ENCODE measurements around the gene PLEKHA1.
A peak's percentile ranks its signal among the peaks of the same experiment; 100 is the strongest.

PLEKHA1 gene

GRCh38 chr10:122454603-122455080, 80.1 kb downstream of the PLEKHA1 start, which contains the start of gene ARMS2:
Gene ARMS2, plus strand, starts transcription at chr10:122454653. Its CDS starts 75 bp downstream, at chr10:122454728.
- peaks cover 18% of the 10 kb centered on the region for H3K27me3 ChIP-seq (ENCODE audit: control insufficient read depth, insufficient read depth, low read length)
- H3K4me1 ChIP-seq (ENCODE audit: control insufficient read depth, insufficient read depth, low read length): 0 out of 2 replicates have a peak, but pooled peaks cover 2% of the 10 kb centered on the region
- no peak within 1 kb of the TSS for H3K4me3 ChIP-seq (ENCODE audit: low read depth, low read length)
- H3K36me3 ChIP-seq (ENCODE audit: control insufficient read depth, insufficient read depth, low read length): no peaks in the 10 kb centered on the region
- no peak within 1 kb of the TSS for H3K27ac ChIP-seq (ENCODE audit: low read depth, low read length)
- no peak within 1 kb of the TSS for H3K9ac ChIP-seq (ENCODE audit: low read length)
- H3K9me3 ChIP-seq (ENCODE audit: control insufficient read depth, insufficient read depth, low read depth, low read length): no peaks in the 10 kb centered on the region

GRCh38 chr10:122455376-122456079, 81.0 kb downstream of the PLEKHA1 start:
- Histone ChIP-seq H3K27ac (ENCODE audit: low read depth, low read length) (no peak overlapping the region), H3K4me3 (ENCODE audit: low read depth, low read length) (no peak overlapping the region), H3K27me3 (ENCODE audit: control insufficient read depth, insufficient read depth, low read length) (peaks cover 27% of the 10 kb centered on the region), H3K9ac (ENCODE audit: low read length) (no peak overlapping the region), H3K4me1 (ENCODE audit: control insufficient read depth, insufficient read depth, low read length) (0 out of 2 replicates have a peak, but pooled peaks cover 4% of the 10 kb centered on the region), H3K36me3 (ENCODE audit: control insufficient read depth, insufficient read depth, low read length) (no peaks in the 10 kb centered on the region), H3K9me3 (ENCODE audit: control insufficient read depth, insufficient read depth, low read depth, low read length) (no peaks in the 10 kb centered on the region)

GRCh38 chr10:122457934-122458333, 83.4 kb downstream of the PLEKHA1 start:
- Histone ChIP-seq H3K9ac (ENCODE audit: low read length) (no peak overlapping the region), H3K36me3 (ENCODE audit: control insufficient read depth, insufficient read depth, low read length) (no peaks in the 10 kb centered on the region), H3K4me3 (ENCODE audit: low read depth, low read length) (no peak overlapping the region), H3K4me1 (ENCODE audit: control insufficient read depth, insufficient read depth, low read length) (peaks cover 9% of the 10 kb centered on the region), H3K9me3 (ENCODE audit: control insufficient read depth, insufficient read depth, low read depth, low read length) (no peaks in the 10 kb centered on the region), H3K27ac (ENCODE audit: low read depth, low read length) (no peak overlapping the region), H3K27me3 (ENCODE audit: control insufficient read depth, insufficient read depth, low read length) (peaks cover 50% of the 10 kb centered on the region)

- Histone ChIP-seq H3K27ac (ENCODE audit: low read depth, low read length) (no peak overlapping the region), H3K36me3 (ENCODE audit: control insufficient read depth, insufficient read depth, low read length) (no peaks in the 10 kb centered on the region), H3K9me3 (ENCODE audit: control insufficient read depth, insufficient read depth, low read depth, low read length) (no peaks in the 10 kb centered on the region), H3K27me3 (ENCODE audit: control insufficient read depth, insufficient read depth, low read length) (peaks cover 57% of the 10 kb centered on the region), H3K9ac (ENCODE audit: low read length) (no peak overlapping the region), H3K4me3 (ENCODE audit: low read depth, low read length) (no peak overlapping the region), H3K4me1 (ENCODE audit: control insufficient read depth, insufficient read depth, low read length) (peaks cover 17% of the 10 kb centered on the region)
These were observed 84.2 kb downstream of the PLEKHA1 start for GRCh38 chr10:122458693-122459092.

GRCh38 chr10:122459561-122460273, 85.2 kb downstream of the PLEKHA1 start:
- Histone ChIP-seq H3K36me3 (ENCODE audit: control insufficient read depth, insufficient read depth, low read length) (no peaks in the 10 kb centered on the region), H3K4me3 (ENCODE audit: low read depth, low read length) (no peak overlapping the region), H3K4me1 (ENCODE audit: control insufficient read depth, insufficient read depth, low read length) (peaks cover 19% of the 10 kb centered on the region), H3K9ac (ENCODE audit: low read length) (no peak overlapping the region), H3K27me3 (ENCODE audit: control insufficient read depth, insufficient read depth, low read length) (peaks cover 67% of the 10 kb centered on the region), H3K9me3 (ENCODE audit: control insufficient read depth, insufficient read depth, low read depth, low read length) (no peaks in the 10 kb centered on the region), H3K27ac (ENCODE audit: low read depth, low read length) (no peak overlapping the region)

- Histone ChIP-seq H3K9me3 (ENCODE audit: control insufficient read depth, insufficient read depth, low read depth, low read length) (no peaks in the 10 kb centered on the region), H3K36me3 (ENCODE audit: control insufficient read depth, insufficient read depth, low read length) (no peaks in the 10 kb centered on the region), H3K27ac (ENCODE audit: low read depth, low read length) (no peak overlapping the region), H3K4me3 (ENCODE audit: low read depth, low read length) (peak overlapping the region; percentile 80), H3K9ac (ENCODE audit: low read length) (no peak overlapping the region), H3K4me1 (ENCODE audit: control insufficient read depth, insufficient read depth, low read length) (peaks cover 19% of the 10 kb centered on the region), H3K27me3 (ENCODE audit: control insufficient read depth, insufficient read depth, low read length) (peaks cover 79% of the 10 kb centered on the region)
These were observed 86.4 kb downstream of the PLEKHA1 start for GRCh38 chr10:122460891-122461293.

DNA sequence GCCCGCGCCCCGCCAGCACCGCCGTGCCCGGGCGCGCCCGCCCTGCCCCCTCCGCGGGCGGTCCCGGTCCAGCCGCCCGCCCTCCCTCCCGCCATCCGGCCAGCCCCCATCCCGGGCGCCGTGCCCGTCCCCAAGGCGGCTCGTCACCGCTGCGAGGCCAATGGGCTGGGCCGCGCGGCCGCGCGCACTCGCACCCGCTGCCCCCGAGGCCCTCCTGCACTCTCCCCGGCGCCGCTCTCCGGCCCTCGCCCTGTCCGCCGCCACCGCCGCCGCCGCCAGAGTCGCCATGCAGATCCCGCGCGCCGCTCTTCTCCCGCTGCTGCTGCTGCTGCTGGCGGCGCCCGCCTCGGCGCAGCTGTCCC, 86.8 kb downstream of the PLEKHA1 start, which contains the start of gene HTRA1:
TSS of gene HTRA1 (plus strand) at position 187 of the 362 bp plus-strand sequence. CDS start at position 287, 100 bp downstream.
- peak within 1 kb of the TSS; percentile 80 for H3K4me3 ChIP-seq (ENCODE audit: low read depth, low read length)
- peaks cover 19% of the 10 kb centered on the region for H3K4me1 ChIP-seq (ENCODE audit: control insufficient read depth, insufficient read depth, low read length)
- peak within 1 kb of the TSS; percentile 62 for H3K9ac ChIP-seq (ENCODE audit: low read length)
- no peaks in the 10 kb centered on the region for H3K36me3 ChIP-seq (ENCODE audit: control insufficient read depth, insufficient read depth, low read length)
- H3K27me3 ChIP-seq (ENCODE audit: control insufficient read depth, insufficient read depth, low read length): peaks cover 82% of the 10 kb centered on the region
- no peak within 1 kb of the TSS for H3K27ac ChIP-seq (ENCODE audit: low read depth, low read length)
- no peaks in the 10 kb centered on the region for H3K9me3 ChIP-seq (ENCODE audit: control insufficient read depth, insufficient read depth, low read depth, low read length)

DNA sequence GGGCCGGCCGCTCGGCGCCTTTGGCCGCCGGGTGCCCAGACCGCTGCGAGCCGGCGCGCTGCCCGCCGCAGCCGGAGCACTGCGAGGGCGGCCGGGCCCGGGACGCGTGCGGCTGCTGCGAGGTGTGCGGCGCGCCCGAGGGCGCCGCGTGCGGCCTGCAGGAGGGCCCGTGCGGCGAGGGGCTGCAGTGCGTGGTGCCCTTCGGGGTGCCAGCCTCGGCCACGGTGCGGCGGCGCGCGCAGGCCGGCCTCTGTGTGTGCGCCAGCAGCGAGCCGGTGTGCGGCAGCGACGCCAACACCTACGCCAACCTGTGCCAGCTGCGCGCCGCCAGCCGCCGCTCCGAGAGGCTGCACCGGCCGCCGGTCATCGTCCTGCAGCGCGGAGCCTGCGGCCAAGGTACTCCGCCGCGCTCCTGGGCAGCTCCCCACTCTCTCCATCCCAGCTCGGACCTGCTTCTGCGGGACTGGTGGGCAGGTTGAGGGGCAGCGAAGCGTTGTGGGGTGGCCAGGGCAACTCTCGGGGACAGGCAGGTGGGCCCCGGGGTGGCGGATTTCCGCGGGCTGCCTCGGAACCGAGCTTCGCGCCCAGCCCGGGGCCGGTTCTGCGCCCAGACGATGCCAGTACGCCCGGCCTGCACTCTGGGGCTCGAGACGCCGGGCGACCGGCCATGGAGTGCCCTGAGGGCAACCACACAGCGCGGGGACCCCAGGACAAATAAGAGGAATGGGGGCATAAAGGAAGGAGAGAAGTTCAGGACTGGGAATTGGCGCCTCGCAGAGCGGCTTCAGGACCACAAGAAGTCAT, 87.4 kb downstream of the PLEKHA1 start:
- no peak overlapping the region for H3K27ac ChIP-seq (ENCODE audit: low read depth, low read length)
- H3K36me3 ChIP-seq (ENCODE audit: control insufficient read depth, insufficient read depth, low read length): no peaks in the 10 kb centered on the region
- H3K4me3 ChIP-seq (ENCODE audit: low read depth, low read length): peak overlapping the region; percentile 80
- H3K4me1 ChIP-seq (ENCODE audit: control insufficient read depth, insufficient read depth, low read length): peaks cover 19% of the 10 kb centered on the region
- no peaks in the 10 kb centered on the region for H3K9me3 ChIP-seq (ENCODE audit: control insufficient read depth, insufficient read depth, low read depth, low read length)
- H3K9ac ChIP-seq (ENCODE audit: low read length): peak overlapping the region; percentile 62
- peaks cover 85% of the 10 kb centered on the region for H3K27me3 ChIP-seq (ENCODE audit: control insufficient read depth, insufficient read depth, low read length)

GRCh38 chr10:122462533-122463465, 88.3 kb downstream of the PLEKHA1 start:
- H3K9me3 ChIP-seq (ENCODE audit: control insufficient read depth, insufficient read depth, low read depth, low read length): no peaks in the 10 kb centered on the region
- peak overlapping the region; percentile 62 for H3K9ac ChIP-seq (ENCODE audit: low read length)
- H3K27me3 ChIP-seq (ENCODE audit: control insufficient read depth, insufficient read depth, low read length): peaks cover 88% of the 10 kb centered on the region
- no peaks in the 10 kb centered on the region for H3K36me3 ChIP-seq (ENCODE audit: control insufficient read depth, insufficient read depth, low read length)
- H3K4me1 ChIP-seq (ENCODE audit: control insufficient read depth, insufficient read depth, low read length): peaks cover 19% of the 10 kb centered on the region
- H3K4me3 ChIP-seq (ENCODE audit: low read depth, low read length): peak overlapping the region; percentile 80
- H3K27ac ChIP-seq (ENCODE audit: low read depth, low read length): no peak overlapping the region

Data from HUES6 (cell line).